GM19467 (cell line): ENCODE data around the gene SBK3.

Source experiments
- ATAC-seq: cut with Tn5 transposase; IDR thresholded peaks from one replicate; pipeline ENCODE4 v1.9.1; 2021; ENCODE audit warnings: mild to moderate bottlenecking, moderate library complexity; ENCODE audit not compliant: unreplicated experiment

Gene SBK3

GRCh38 chr19:55491546-55492360 lies 53.6 kb downstream of the SBK3 start:
- ATAC-seq: no peak
